Neuronal stem cell (in vitro differentiated cells): ENCODE results near the gene ARHGEF10L.

Experiments
- DNase-seq: peaks from one replicate; pipeline ENCODE4 v3.0.0-alpha.2; 2013; ENCODE audit warnings: low spot score
- H2AFZ ChIP-seq: one replicate; pipeline ENCODE4 v1.6.1; 2013; ENCODE audit warnings: mild to moderate bottlenecking, low read length, inconsistent platforms
- H2AK5ac ChIP-seq: 2 replicates; pipeline ENCODE4 v1.6.1; 2013; ENCODE audit warnings: low read depth, mild to moderate bottlenecking, inconsistent platforms, low read length, moderate library complexity, mixed read lengths
- H2BK120ac ChIP-seq: 2 replicates; pipeline ENCODE4 v1.6.1; 2013; ENCODE audit warnings: low read depth, mild to moderate bottlenecking, inconsistent platforms, low read length, moderate library complexity, mixed read lengths
- H2BK12ac ChIP-seq: one replicate; pipeline ENCODE4 v1.6.1; 2013; ENCODE audit warnings: low read length, inconsistent platforms
- H2BK15ac ChIP-seq: 2 replicates; pipeline ENCODE4 v1.6.1; 2013; ENCODE audit warnings: mild to moderate bottlenecking, low read length, inconsistent platforms, mixed read lengths
- H2BK5ac ChIP-seq: one replicate; pipeline ENCODE4 v1.6.1; 2013; ENCODE audit warnings: inconsistent platforms, mild to moderate bottlenecking, low read length, moderate library complexity
- H3K14ac ChIP-seq: one replicate; pipeline ENCODE4 v1.6.1; 2013; ENCODE audit warnings: low read length, inconsistent platforms
- H3K18ac ChIP-seq: 2 replicates; pipeline ENCODE4 v1.6.1; 2013; ENCODE audit warnings: low read length, inconsistent platforms
- H3K23ac ChIP-seq: 2 replicates; pipeline ENCODE4 v1.6.1; 2013; ENCODE audit warnings: low read depth, mild to moderate bottlenecking, mixed read lengths, low read length, inconsistent platforms; ENCODE audit not compliant: poor library complexity
- H3K27ac ChIP-seq: replicated peaks from 3 replicates; pipeline ENCODE4 v1.5.1; 2013; ENCODE audit warnings: low read length, inconsistent platforms
- H3K27me3 ChIP-seq, 3 experiments: 2 replicates each; pipeline ENCODE4 v1.6.1; 2013; ENCODE audit warnings: low read length in 3 of 3, mild to moderate bottlenecking in 2 of 3, inconsistent platforms in 1 of 3, low read depth in 1 of 3, mixed read lengths in 1 of 3, moderate library complexity in 1 of 3; ENCODE audit not compliant: control insufficient read depth in 3 of 3, insufficient read depth in 3 of 3
- H3K36me3 ChIP-seq, 2 donors: replicated peaks in 1 of 2; 2 replicates each; pipeline ENCODE4 v1.6.1; 2013; ENCODE audit warnings: low read length in 2 of 2; ENCODE audit not compliant: control insufficient read depth in 2 of 2, insufficient read depth in 2 of 2
- H3K4ac ChIP-seq: 2 replicates; pipeline ENCODE4 v1.6.1; 2013; ENCODE audit warnings: inconsistent platforms, mild to moderate bottlenecking, low read length, moderate library complexity
- H3K4me1 ChIP-seq, 2 donors: 1 replicate in 1 of 2; 2 replicates in 1 of 2; pipeline ENCODE4 v1.6.1; 2013; ENCODE audit warnings: low read length in 2 of 2, low read depth in 1 of 2; ENCODE audit not compliant: control insufficient read depth in 2 of 2, insufficient read depth in 1 of 2
- H3K4me2 ChIP-seq: one replicate; pipeline ENCODE4 v1.6.1; 2013; ENCODE audit warnings: mild to moderate bottlenecking, low read length, inconsistent platforms; ENCODE audit not compliant: insufficient read depth, poor library complexity, severe bottlenecking
- H3K4me3 ChIP-seq, 2 donors: 2 replicates each; pipeline ENCODE4 v1.5.1; 2013; ENCODE audit warnings: low read length in 2 of 2, mild to moderate bottlenecking in 2 of 2, inconsistent platforms in 1 of 2, moderate library complexity in 1 of 2
- H3K79me1 ChIP-seq: one replicate; pipeline ENCODE4 v1.6.1; 2013; ENCODE audit warnings: low read depth, mild to moderate bottlenecking, inconsistent platforms, low read length, moderate library complexity
- H3K9ac ChIP-seq: one replicate; pipeline ENCODE4 v1.6.1; 2013; ENCODE audit warnings: mild to moderate bottlenecking, low read depth, low read length, inconsistent platforms; ENCODE audit not compliant: poor library complexity
- H3K9me3 ChIP-seq, 2 donors: replicated peaks in 1 of 2; 2 replicates each; pipeline versions ENCODE3 to v1.6.1; 2013; ENCODE audit warnings: low read length in 2 of 2, mild to moderate bottlenecking in 2 of 2, inconsistent platforms in 1 of 2, low read depth in 1 of 2, mixed read lengths in 1 of 2, moderate library complexity in 1 of 2; ENCODE audit not compliant: control insufficient read depth in 2 of 2, insufficient read depth in 1 of 2
- H4K8ac ChIP-seq: one replicate; pipeline ENCODE4 v1.6.1; 2013; ENCODE audit warnings: low read depth, mild to moderate bottlenecking, inconsistent platforms, low read length, moderate library complexity
- H4K91ac ChIP-seq: one replicate; pipeline ENCODE4 v1.6.1; 2013; ENCODE audit warnings: low read length, low read depth, mild to moderate bottlenecking, inconsistent platforms; ENCODE audit not compliant: poor library complexity
- WGBS, 2 donors: extraction: QIAGEN DNeasy Blood & Tissue Kit; methylation state at CpG; one replicate each; pipeline ENCODE4 v1.1.7; 2013; ENCODE audit warnings: missing lambda C conversion rate in 2 of 2, mixed read lengths in 1 of 2; ENCODE audit not compliant: insufficient read length in 2 of 2, insufficient replicate concordance in 1 of 2; ENCODE audit errors: extremely low coverage in 2 of 2; 5-methylcytosine and 5-hydroxymethylcytosine counted together

Gene ARHGEF10L

DNA sequence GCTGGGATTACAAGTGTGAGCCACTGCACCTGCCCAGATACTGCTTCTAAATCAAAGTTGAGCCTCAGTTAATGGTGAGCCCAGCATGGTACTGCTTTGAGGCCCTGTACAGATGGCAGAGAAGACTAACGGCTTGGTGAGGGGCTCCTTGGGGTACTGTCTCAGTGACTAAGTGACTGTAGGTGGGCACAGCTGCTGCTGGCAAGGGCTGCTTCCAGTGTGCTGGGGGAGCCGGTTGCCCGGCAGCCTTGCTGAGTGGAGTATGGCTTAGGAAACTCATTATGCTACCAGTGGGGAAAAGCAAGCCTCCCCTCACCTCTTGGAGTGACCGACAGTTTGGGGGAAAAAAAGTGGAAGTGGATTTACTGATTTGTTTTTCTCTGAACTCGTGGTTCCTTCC is 23.6 kb upstream of the ARHGEF10L start:
- no peak overlapping the region for H3K4me3 ChIP-seq
- H3K23ac ChIP-seq = no peak overlapping the region
- no peak overlapping the region for H3K4ac ChIP-seq
- DNase-seq = no peak
- H3K27me3 ChIP-seq = peaks cover 0 to 11% (median 0%) of the 10 kb centered on the region in 3 experiments
- no peak overlapping the region for H2BK12ac ChIP-seq
- peak overlapping the region; percentile 91 for H3K18ac ChIP-seq
- H2AFZ ChIP-seq = peak overlapping the region; percentile 76
- H3K14ac ChIP-seq = no peak overlapping the region
- no peak overlapping the region for H2AK5ac ChIP-seq
- H3K27ac ChIP-seq = no peak overlapping the region
- no peak overlapping the region for H4K91ac ChIP-seq
- peak overlapping the region; percentile 76 for H2BK15ac ChIP-seq
- H2BK5ac ChIP-seq = peak overlapping the region; percentile 58
- H3K4me2 ChIP-seq = no peak overlapping the region
- no CpG with 5 or more reads among the region's 5 CpGs for WGBS, 2 donors
- no peak overlapping the region for H3K9ac ChIP-seq
- H3K4me1 ChIP-seq = peaks cover 7 to 10% of the 10 kb centered on the region in 2 donors
- H3K79me1 ChIP-seq = no peaks in the 10 kb centered on the region
- no peak overlapping the region for H2BK120ac ChIP-seq
- H3K9me3 ChIP-seq = no peaks in the 10 kb centered on the region
- H3K36me3 ChIP-seq = no peaks in the 10 kb centered on the region
- H4K8ac ChIP-seq = no peak overlapping the region

DNA sequence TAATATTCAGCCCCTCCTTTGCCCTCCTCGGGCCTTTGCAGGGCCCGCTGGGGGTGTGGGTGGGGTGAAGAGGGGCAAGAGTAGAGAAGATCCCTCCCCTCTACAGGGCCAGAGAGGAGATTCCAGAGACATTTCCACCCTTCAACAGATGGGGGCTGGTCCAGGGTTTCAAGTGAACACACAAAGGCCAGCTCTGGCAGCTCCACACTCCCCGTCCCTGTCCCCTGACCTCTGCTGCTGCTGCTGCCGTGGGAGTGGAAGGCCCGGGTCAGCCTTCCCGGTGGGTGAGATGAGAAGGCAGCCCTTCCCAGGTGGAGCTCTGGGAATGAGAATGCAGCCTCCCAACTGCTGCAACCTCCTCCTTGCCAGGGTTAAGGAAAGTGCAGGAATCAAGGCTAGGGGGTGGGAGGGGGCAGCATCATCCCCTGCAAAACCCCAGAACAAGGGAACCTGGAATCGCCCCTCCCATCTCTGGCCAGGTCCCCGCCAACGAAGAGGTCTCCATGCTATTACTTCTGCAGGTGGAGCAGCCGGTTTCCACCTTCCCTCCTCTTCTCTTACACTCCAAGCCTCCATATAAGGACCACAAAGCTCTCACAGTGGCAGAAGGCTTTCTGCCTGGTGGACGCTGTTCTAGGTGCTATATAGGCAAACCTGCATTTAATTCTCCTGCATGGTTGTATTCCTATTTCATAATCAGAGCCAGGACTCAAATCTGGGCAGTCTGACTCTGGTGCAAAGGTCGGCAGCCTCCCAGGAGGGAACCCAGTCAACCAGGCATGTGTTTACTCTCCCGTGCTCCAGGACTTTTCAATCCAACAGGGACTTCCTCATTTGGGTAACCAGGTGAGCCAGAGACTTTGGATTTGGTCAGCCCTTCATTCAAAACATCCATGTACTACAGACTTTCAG is 22.9 kb upstream of the ARHGEF10L start:
- Histone ChIP-seq H3K79me1 (no peaks in the 10 kb centered on the region), H3K4ac (no peak overlapping the region), H3K9me3 (no peaks in the 10 kb centered on the region), H4K8ac (no peak overlapping the region), H2AFZ (peak overlapping the region; percentile 76), H3K27me3 (peaks cover 0 to 14% (median 0%) of the 10 kb centered on the region in 3 experiments), H4K91ac (no peak overlapping the region), H3K9ac (no peak overlapping the region), H3K27ac (no peak overlapping the region), H2BK15ac (peak overlapping the region; percentile 76), H3K4me1 (peaks cover 7 to 10% of the 10 kb centered on the region in 2 donors), H3K18ac (peak overlapping the region; percentile 84), H2BK5ac (peak overlapping the region; percentile 58), H3K4me2 (no peak overlapping the region), H2BK120ac (no peak overlapping the region), H3K23ac (no peak overlapping the region), H3K4me3 (no peak overlapping the region), H2BK12ac (no peak overlapping the region), H2AK5ac (no peak overlapping the region), H3K36me3 (no peaks in the 10 kb centered on the region), H3K14ac (no peak overlapping the region)
- no peak for DNase-seq
- WGBS, 2 donors = no CpG with 5 or more reads among the region's 13 CpGs

DNA sequence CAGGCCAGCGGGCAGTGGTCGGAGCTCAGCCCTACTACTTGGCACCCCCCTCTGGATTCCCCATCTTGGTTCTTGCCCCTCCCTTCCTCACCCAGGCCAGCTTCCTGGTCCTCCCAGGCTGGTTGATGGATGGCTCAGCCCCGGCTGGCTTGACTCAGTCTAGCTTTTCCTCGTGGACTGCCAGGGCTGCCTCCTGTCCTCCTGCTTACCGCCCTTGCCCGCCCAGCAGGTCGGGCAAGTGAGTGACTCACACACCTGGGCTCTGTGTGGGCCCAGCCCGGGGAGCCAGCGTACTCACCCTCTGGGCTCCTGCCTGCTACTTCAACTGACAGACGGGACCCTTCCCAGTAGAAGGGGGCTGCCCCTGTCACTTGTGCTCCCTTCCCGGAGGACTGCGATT is 19.5 kb upstream of the ARHGEF10L start:
- no peaks in the 10 kb centered on the region for H3K9me3 ChIP-seq
- no peak for DNase-seq
- no peak overlapping the region for H2BK120ac ChIP-seq
- no peak overlapping the region for H3K4me3 ChIP-seq
- H3K27me3 ChIP-seq = peaks cover 0 to 23% (median 2%) of the 10 kb centered on the region in 3 experiments
- H2BK12ac ChIP-seq = peak overlapping the region; percentile 6
- no peak overlapping the region for H3K4me2 ChIP-seq
- no peak overlapping the region for H3K4ac ChIP-seq
- H3K79me1 ChIP-seq = no peaks in the 10 kb centered on the region
- peak overlapping the region; percentile 15 for H3K9ac ChIP-seq
- no peak overlapping the region for H2AFZ ChIP-seq
- no peak overlapping the region for H3K14ac ChIP-seq
- no peak overlapping the region for H3K27ac ChIP-seq
- H4K91ac ChIP-seq = peak overlapping the region; percentile 3
- no peak overlapping the region for H2BK5ac ChIP-seq
- no peak overlapping the region for H3K23ac ChIP-seq
- no peak overlapping the region for H4K8ac ChIP-seq
- H3K18ac ChIP-seq = peak overlapping the region; percentile 4
- H2AK5ac ChIP-seq = peak overlapping the region; percentile 30
- peak overlapping the region; percentile 28 for H2BK15ac ChIP-seq
- H3K4me1 ChIP-seq = peaks cover 7 to 12% of the 10 kb centered on the region in 2 donors
- no CpG with 5 or more reads among the region's 12 CpGs for WGBS, 2 donors
- no peaks in the 10 kb centered on the region for H3K36me3 ChIP-seq

DNA sequence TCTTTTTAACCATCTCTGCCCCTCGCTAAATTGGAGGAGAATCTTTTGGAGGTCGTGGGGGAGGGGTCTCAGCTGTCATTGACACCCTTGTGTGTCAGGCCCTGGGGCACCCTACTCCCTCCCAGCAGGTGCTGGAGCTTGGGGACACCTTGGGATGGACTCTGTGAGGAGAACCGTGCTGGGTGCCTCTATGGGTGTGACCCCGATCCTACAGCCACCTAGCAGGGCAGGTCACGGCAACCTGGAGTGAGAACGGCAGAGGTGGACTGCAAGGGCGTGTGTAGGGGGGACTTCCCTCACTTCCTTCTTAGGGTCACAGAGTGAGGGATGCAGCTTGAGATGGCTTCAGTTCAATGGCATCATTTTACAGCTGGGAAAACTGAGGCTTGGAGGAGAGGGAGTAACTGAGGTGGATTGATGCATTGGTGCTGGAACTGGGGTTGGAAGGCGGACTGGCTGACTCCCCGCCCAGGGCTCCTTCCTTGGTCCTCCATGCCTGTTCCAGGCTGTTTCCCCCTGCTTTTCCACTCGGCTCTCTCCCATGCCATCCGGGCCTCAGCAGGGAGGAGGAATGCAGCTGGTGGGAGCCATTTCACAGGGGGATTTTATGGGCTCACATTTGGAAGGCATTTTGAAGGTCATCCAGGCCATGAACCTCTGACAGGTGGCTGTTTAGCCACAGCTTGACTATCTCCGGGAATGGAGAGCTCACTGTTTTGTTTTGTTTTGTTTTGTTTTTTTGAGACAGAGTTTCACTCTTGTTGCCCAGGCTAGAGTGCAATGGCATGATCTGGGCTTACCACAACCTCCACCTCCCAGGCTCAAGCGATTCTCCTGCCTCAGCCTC is 18.8 kb upstream of the ARHGEF10L start:
- Histone ChIP-seq H3K4me2 (no peak overlapping the region), H2BK5ac (no peak overlapping the region), H3K14ac (no peak overlapping the region), H3K9ac (no peak overlapping the region), H2BK15ac (peak overlapping the region; percentile 28), H3K4ac (no peak overlapping the region), H3K27ac (no peak overlapping the region), H3K23ac (no peak overlapping the region), H2AK5ac (no peak overlapping the region), H3K18ac (no peak overlapping the region), H3K4me3 (no peak overlapping the region), H3K27me3 (peaks cover 0 to 22% (median 2%) of the 10 kb centered on the region in 3 experiments), H2AFZ (no peak overlapping the region), H3K79me1 (no peaks in the 10 kb centered on the region), H4K91ac (no peak overlapping the region), H3K36me3 (no peaks in the 10 kb centered on the region), H2BK12ac (no peak overlapping the region), H3K9me3 (no peaks in the 10 kb centered on the region), H2BK120ac (no peak overlapping the region), H3K4me1 (peaks cover 7 to 12% of the 10 kb centered on the region in 2 donors), H4K8ac (peak overlapping the region; percentile 23)
- no peak for DNase-seq
- no CpG with 5 or more reads among the region's 13 CpGs for WGBS, 2 donors
